Dedifferentiated amniotic fluid mesenchymal stem cell (primary cell): ENCODE measurements around the gene ARFGEF3.

ENCODE experiments used
- DNase-seq: peaks from one replicate; pipeline ENCODE4 v3.0.0-alpha.2; 2016; ENCODE audit errors: extremely low spot score

The ARFGEF3 gene

DNA sequence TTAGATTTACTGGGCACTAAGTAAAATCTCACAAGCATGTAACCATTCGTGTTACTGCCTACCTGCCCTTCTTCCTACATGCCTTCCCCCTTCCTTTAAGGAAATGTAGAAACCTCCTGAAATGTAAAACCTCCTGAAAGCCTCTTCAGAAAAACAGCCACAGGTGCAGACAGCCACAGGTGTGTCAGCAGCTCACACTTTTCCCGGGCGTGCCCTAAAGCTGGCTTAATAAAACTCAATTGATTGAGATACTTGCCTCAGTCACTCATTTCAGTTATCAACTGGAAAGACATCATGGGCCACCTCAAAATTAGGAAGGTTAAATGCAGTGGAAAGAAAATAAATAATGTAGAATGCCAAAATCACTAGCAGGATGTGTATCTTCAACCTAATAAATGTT lies 79.6 kb downstream of the ARFGEF3 start:
- no peak for DNase-seq

DNA sequence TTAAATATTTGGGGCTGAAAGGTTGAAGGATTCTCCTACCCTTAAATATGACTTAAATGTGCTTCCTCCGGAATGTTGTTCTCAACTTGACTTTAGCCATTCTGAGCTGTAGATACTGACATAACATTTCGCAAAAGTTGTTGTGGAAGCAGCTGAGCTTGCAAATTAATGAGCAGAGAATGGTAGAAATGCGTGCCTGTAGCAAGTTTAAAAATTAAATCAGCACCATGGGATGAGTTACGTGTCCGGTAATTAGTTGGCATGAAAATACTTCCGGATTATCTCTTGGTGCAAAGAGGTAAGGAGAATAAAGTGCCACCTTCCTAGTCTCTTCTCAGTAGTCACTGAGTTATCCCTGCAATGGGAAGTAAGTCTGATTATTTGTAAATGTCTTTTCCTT lies 80.2 kb downstream of the ARFGEF3 start:
- DNase-seq: no peak

DNA sequence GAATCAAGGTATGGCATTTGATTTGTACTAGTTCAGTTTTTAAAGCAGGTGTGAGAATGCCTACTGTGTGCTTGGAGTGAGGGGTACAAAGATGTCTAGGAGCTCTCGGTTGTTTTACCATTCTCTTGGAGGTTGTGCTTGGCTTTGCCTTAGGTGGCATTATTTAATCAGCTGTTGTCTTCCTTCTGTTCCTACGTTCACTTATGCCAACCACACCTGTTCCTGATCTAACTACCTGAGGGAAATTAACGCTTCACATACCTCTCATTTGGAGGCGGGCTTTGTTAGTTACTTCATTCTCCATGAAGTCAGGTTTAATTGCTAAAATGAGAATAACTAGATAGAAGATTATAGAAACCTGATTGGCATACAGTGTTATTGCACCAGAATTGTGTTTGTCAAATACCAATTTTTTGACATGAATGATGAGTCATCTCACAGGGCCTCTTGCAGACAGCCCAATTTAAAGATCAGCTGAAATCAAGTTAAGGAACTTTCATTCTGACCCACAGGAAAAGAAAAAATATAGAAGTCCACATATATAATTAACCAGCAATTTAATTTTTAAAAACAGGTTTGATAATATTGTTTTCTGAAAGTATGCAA lies 81.4 kb downstream of the ARFGEF3 start:
- DNase-seq: no peak

DNA sequence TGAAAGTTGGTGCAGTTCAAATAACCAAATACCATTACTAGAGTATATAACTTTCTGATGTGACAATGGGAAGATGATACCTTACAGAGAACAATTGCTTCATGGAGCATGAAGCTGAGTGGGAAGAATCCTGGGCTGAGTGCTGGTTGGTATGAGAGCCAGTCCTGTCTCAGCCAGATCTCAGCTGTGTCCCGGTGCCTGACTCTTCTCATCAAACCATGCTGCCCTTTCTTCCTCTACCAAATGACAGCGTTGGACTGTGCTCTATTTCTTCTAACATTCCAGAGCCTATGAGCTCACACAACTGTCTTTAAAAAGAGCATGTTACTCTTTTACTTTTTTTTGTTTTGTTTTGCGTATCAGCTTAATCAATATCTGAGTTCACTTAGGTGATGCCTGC lies 84.0 kb downstream of the ARFGEF3 start:
- no peak for DNase-seq

DNA sequence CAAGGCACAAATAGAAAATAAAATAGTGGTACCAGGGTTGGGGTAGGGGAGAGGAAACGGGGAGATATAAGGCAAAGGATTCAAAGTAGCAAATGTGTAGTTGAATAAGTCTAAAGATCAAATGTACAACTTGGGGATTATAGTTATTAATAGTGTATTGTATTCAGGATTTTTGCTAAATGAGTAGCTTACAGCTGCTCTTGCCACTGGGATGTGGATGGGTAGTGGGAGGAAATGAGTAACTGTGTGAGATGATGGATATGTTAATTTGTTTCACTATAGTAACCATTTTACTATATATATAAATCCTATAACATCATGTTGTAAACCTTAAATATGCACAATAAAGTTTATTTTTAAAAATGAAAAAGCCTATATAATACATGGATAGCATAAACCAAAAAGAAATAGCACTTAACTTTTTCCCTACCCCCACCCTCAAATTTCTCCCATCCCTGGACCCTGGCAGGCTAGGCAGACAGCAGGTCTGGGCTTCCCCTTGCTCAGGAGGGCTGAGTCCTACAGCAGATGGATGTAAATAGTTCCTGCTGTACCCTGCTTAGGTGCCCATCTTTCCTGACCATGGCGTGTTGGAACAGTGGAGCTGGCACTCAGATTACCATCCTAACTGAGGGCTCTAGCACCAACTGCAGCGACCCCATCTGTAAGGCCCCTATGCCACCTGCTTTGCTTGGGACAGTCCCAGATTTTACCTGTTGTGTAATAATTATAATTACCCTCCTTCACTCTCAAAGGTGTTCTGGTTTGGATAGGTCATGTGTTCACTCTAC lies 85.1 kb downstream of the ARFGEF3 start:
- no peak for DNase-seq

DNA sequence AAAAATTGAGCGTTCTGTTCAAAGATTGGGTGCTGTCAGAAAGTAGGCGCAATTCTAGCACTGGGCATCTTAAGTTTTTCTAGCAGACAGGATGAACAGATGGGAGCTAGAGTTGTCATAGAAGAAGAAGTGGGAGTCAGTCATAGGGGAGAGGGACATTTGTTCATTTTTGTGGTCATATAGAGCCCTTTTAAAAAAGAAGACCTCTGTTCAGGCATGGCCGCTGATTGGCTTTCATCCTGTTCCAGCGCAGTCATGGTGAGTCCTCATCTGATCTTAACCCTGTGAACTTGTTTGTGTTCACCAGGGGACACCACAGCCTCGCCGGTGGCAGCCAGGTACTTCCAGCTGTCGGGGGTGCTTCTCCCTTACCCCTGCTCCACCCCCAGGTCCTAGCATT lies 86.3 kb downstream of the ARFGEF3 start:
- no peak for DNase-seq

DNA sequence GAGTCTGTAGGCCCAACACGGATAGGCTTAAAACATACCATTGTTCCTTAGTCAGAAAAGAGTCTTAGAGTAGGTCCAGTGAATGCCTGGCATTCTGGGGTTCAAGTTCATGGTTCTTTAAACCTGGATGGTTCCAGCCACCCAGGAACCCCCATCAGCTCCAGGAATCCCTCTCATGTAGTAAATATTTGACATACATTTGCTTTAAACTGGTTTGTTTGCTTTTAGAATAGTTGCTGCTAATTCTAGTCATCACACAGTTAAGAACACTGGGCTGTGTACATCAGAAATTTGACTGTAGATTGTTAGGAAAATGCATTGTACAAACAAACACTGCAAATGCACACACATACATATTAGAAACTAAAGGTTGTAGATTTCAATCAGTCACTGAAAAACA lies 87.1 kb downstream of the ARFGEF3 start:
- no peak for DNase-seq

DNA sequence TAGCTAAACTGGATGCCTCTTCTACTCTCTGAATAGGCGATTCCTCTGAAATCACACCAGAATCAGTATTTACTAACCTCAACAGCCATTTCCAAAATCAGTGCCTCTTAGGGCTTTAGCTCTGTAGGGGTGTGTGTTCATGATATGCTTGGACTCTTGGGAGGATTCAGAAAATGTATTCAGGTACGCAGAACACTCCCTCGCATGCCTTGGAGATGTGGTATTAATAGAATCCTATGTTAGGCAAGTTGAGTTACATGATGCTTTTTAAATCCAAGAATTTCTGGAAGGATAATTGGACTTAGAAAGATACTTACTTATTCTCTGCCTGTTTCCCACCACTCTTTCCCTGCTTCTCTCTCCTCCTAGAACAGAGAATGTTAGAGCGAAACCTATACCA lies 88.3 kb downstream of the ARFGEF3 start:
- no peak for DNase-seq

DNA sequence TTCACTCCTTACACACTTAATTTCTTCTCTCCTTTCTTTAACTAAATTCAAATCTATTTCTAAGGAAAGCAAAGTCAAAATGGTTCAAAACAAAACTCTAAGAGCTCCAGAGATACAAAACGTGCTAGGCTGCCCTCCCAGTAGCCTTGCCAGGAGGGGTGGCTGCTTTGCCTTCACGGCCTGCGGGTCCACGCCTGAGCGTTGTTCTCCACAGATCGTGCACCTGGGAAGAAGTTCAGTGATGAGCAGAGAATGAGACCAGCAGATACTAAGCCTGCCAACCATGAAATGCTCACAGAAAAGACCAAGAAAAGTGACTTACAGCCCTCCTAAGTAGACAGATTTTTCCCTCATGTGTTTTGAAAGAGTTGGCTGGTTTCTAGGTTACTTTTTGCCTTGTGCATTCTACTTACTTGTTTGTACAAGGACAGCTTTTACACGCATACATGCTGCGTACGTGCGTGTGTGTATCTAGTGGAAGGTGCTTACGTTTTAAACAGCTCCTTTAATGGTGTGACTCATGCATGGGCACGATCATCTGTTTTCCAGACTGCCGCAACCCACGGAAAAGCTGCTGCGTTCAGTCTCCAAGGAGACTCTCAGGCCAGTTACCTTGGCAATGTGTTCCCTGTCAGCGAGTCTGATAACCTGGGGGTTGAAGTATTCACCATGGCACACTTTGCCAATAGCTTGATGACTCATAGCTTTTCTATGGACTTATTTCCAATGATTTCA lies 88.9 kb downstream of the ARFGEF3 start:
- no peak for DNase-seq

DNA sequence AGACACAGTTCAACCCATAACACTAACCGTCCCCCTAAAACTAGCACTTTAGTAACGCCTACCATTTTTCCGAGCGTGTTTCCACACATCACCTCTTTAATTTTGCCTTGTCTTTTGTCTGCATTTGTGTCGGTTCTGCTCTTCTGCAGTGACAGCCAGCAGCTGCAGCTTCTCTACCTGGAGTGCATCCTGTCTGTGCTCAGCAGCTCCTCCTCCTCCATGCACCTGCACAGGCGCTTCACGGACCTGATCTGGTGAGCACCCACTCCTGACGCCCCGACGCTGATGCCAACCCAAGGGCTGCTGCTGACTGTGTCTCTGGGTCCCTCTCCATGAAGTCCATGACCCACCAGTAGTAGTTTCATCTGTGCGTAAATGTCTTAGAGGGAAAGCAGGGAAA lies 92.0 kb downstream of the ARFGEF3 start:
- no peak for DNase-seq

DNA sequence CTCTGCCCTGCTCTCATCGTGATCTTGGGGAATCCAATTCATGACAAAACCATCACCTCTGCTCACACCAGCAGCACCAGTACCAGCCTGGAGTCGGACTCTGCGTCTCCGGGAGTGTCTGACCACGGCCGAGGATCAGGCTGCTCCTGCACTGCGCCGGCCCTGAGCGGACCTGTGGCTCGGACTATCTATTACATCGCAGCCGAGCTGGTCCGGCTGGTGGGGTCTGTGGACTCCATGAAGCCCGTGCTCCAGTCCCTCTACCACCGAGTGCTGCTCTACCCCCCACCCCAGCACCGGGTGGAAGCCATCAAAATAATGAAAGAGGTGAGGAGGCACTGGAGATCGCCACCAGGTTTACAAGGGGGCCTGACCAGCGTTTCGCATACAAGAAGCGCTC lies 93.7 kb downstream of the ARFGEF3 start:
- DNase-seq: no peak

DNA sequence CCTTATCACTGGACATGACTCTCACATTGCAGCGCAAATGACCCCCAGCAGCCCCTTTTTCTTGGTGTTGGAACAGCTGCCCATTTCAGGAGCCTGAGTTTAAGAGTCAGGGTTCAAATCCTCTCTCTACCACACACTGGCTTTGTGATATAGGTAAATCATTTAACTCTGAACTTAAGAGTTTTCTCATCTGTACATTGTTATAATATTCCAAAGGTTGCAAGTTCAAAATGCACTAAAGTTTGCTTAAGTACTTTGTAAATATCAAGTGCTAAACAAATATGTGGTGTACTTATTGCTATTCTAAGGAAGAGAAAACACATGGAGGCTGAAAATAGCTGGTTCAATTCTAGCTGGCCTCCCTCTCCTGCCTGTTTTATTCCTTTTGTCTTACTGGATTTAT lies 95.9 kb downstream of the ARFGEF3 start:
- DNase-seq: no peak

DNA sequence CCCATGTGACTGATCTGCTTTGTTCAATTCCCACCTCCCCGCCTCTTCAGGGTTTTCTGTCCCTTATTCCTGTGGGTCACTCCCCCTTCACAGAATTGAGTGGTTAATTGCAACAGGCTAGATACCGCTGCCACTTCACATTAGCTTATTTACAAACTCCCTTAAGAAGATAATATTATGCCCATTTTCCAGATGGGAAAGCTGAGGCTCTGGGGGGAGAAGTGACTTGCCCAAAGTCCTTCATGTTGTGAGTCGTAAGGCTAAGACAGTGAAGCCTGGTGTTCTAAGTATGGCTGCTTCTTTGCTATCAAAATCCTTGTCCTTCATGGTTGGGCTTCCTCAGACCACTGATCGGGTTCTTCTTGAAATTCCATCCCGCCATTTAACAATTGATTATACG lies 96.5 kb downstream of the ARFGEF3 start:
- no peak for DNase-seq

DNA sequence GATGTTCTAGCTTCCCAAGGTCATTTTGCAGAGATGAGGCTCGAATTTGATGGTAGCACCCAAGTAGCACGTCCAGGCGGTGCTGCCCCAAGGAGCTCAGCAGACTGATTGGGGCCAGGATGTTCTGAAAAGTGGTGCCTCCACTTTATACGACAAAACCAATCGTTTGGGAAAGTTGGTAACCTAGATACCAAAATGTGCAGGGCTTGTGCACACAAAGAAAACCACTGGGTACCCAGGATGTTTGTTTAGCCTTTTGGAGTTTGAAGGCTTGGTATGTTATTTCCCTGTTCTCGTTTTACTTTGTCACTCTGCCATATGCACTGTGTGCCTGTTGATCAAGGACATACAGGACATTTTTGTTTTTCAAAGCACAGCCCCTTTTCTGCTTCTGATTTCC lies 97.3 kb downstream of the ARFGEF3 start:
- no peak for DNase-seq

DNA sequence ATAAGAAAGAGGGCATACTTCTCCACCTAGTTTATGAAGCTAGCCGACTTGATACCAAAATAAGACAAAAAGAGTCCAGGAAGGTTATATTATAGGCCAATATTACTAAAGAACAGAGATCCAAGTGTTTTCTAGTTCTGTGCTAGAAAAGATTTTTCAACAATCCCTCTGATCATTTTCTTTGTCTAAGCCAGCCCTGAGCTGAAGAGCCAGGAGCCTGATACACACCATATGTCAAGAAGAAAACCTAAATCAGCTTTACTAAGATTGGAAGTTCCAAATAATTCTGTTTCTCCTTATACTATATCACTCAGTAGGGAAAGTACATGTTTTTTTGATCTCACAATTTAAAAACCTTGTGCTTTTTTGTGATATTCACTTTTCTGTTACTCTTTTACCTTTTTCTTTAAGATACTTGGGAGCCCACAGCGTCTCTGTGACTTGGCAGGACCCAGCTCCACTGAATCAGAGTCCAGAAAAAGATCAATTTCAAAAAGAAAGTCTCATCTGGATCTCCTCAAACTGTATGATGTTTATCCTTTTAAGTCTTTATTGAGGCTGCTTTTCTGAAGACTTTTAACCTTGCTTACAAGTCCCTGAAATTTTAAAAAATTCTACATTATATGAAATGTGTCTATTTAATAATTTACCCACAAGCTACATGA lies 99.5 kb downstream of the ARFGEF3 start:
- DNase-seq: no peak

DNA sequence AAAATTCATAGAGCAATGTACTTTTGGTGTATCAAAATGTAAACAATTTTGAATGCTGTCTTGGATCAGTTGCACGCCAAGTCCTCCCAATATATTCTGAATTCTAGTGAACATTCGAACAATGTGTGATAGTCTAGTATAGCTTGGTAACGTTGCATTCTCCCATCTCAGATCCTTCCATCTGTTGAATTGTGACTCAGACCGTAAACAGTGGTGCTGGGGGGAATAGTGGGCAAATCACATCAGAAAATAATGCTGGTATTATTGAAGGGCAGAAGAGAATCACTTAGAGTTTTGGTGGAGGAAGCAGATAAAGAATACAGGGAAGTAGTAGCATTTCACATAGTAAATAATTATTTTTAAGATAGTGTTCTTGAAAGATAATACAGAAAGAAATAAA lies 102.2 kb downstream of the ARFGEF3 start:
- DNase-seq: no peak

DNA sequence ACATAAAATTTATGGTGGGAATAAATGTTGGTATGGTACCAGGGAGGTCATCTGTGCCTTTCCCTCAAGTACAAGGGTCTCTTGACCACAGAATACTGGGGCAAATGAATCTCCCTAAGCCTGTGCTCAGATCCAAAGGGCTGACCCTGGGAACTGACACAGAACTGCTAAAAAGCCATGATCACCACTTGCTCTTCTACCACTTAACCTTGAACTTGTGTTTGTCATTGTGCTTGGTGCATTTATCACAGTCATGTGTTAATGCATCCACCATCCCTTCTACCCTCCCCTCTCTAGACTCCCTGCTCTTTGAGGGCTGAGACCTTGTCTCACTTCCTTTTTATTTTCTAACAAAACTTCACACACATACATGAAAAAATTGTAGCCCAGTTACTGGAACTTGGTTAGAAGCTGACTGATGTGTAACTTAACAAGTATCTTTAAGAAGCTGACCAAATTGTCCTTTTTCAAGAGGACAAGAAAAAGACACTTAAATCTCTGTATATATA lies 102.7 kb downstream of the ARFGEF3 start:
- DNase-seq: no peak

DNA sequence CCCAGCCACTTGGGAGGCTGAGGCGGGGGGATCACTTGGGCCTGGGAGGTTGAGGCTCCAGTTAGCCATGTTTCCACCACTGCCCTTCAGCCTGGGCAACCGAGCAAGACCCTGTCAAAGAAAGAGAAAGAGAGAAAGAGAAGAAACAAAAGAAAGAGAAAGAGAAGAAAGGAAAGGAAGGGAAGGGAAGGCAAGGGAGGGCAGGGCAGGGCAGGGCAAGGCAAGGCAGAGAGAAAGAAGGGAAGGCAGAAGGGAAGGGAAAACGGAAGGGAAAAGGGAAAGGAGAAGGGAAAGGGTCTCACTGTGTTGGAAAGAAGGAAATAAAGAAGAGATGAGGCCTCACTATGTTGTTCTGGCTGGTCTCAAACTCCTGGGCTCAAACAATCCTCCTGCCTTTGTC lies 104.4 kb downstream of the ARFGEF3 start:
- no peak for DNase-seq

DNA sequence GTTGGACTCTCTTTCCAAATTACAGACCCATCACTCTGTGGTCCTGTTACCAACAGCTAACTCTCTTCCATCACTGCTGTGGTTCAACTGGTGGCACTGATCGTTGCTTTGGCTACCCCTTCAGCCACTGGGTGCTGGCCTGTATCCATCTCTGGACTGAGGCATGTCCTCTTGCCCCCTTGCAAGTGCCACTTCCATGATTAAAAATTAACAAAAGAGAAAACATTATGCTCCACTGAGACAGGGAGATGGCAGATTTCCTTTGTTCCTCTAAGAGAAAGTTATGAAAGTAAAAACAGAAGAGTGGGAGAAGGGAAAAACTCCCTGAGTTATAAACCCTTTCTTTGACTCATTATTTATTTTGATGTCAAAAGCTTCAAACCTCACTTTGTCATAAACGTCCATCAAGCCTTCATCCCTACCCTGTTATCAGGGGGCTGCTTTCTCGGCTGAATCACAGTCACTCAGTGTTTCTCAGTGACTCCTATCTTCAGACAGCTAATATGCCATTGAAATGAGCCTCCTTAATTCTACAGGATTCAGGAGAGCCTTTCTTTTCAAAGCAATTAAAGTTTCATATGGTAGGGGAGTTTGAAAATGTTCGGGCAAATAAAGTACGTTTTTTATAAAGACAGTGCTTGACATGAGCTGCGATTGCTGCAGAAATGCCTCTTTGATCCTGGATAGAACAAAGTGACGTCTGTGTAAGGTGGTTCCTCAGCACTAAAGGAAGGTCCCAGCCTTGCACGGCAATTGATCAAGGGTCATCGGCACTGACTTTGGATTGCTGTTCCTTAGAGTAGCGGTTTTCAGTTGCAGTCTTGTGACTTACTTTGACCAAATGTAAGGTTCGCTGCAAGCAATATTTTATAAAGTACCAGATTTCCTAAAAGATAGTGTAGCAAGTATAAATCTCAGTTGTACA lies 106.5 kb downstream of the ARFGEF3 start:
- no peak for DNase-seq

DNA sequence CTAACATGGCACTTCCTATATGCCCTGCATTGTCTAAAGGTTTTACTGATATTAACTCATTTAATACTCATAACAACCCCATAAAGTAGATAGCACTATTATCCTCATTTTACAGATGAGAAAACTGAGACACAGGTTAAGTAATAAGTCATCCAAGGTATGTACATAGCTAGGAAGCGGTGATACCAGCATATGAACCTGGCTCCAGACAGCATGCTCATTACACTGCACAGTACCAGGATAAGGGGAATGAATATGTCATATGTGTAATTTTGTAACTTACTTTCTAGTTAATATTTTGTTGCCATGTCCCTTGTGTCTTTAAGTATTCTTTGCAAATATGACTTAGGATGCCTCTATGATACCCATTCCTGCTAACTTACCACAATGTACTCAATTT lies 109.7 kb downstream of the ARFGEF3 start:
- DNase-seq: no peak
